IPS DF 6.9 (cell line): Measurements from ENCODE around the gene NTRK3.

ENCODE experiments used
- DNase-seq: peaks from one replicate; pipeline ENCODE4 v3.0.0-alpha.2; 2013; ENCODE audit warnings: low read depth, low spot score
- H3K27ac ChIP-seq: one replicate; pipeline ENCODE4 v1.5.1; 2013; ENCODE audit warnings: low read length, control low read depth
- H3K27me3 ChIP-seq: 2 replicates; pipeline ENCODE4 v1.6.1; 2013; ENCODE audit warnings: mild to moderate bottlenecking, low read length; ENCODE audit not compliant: control insufficient read depth, insufficient read depth
- H3K36me3 ChIP-seq: 2 replicates; pipeline ENCODE4 v1.6.1; 2013; ENCODE audit warnings: low read length; ENCODE audit not compliant: control insufficient read depth, insufficient read depth
- H3K4me1 ChIP-seq: 2 replicates; pipeline ENCODE4 v1.6.1; 2013; ENCODE audit warnings: low read length; ENCODE audit not compliant: control insufficient read depth, insufficient read depth
- H3K4me3 ChIP-seq: 2 replicates; pipeline ENCODE4 v1.5.1; 2013; ENCODE audit warnings: mild to moderate bottlenecking, low read length
- H3K9me3 ChIP-seq: 2 replicates; pipeline ENCODE4 v1.6.1; 2013; ENCODE audit warnings: low read length, inconsistent platforms; ENCODE audit not compliant: control insufficient read depth, insufficient read depth
- WGBS: extraction: QIAGEN DNeasy Blood & Tissue Kit; methylation state at CpG from one replicate; pipeline ENCODE4 v1.1.7; 2013; ENCODE audit warnings: mixed read lengths, missing lambda C conversion rate; ENCODE audit not compliant: insufficient read length, insufficient coverage; 5-methylcytosine and 5-hydroxymethylcytosine counted together

Gene NTRK3

GRCh38 chr15:87954793-87955192 is 301.7 kb downstream of the NTRK3 start:
- WGBS: no CpG with 5 or more reads among the region's 2 CpGs
- no peaks in the 10 kb centered on the region for H3K4me1 ChIP-seq
- no peaks in the 10 kb centered on the region for H3K27me3 ChIP-seq
- no peaks in the 10 kb centered on the region for H3K9me3 ChIP-seq
- no peaks in the 10 kb centered on the region for H3K36me3 ChIP-seq
- no peak for DNase-seq
- no peak overlapping the region for H3K4me3 ChIP-seq
- no peak overlapping the region for H3K27ac ChIP-seq

GRCh38 chr15:87952736-87953287 is 303.7 kb downstream of the NTRK3 start:
- Histone ChIP-seq H3K9me3 (no peaks in the 10 kb centered on the region), H3K4me3 (no peak overlapping the region), H3K4me1 (no peaks in the 10 kb centered on the region), H3K36me3 (no peaks in the 10 kb centered on the region), H3K27me3 (no peaks in the 10 kb centered on the region), H3K27ac (no peak overlapping the region)
- no CpG with 5 or more reads among the region's 23 CpGs for WGBS
- no peak for DNase-seq

- Histone ChIP-seq H3K27ac (no peak overlapping the region), H3K9me3 (no peaks in the 10 kb centered on the region), H3K4me1 (no peaks in the 10 kb centered on the region), H3K4me3 (no peak overlapping the region), H3K27me3 (no peaks in the 10 kb centered on the region), H3K36me3 (no peaks in the 10 kb centered on the region)
- WGBS: no CpG with 5 or more reads among the region's 6 CpGs
- no peak for DNase-seq
Observed at GRCh38 chr15:87949575-87950223, 306.8 kb downstream of the NTRK3 start.

- Histone ChIP-seq H3K4me1 (no peaks in the 10 kb centered on the region), H3K27me3 (no peaks in the 10 kb centered on the region), H3K9me3 (no peaks in the 10 kb centered on the region), H3K36me3 (no peaks in the 10 kb centered on the region), H3K27ac (no peak overlapping the region), H3K4me3 (no peak overlapping the region)
- no CpG with 5 or more reads among the region's 7 CpGs for WGBS
- no peak for DNase-seq
Observed at GRCh38 chr15:87949151-87949574, 307.4 kb downstream of the NTRK3 start.

- Histone ChIP-seq H3K9me3 (no peaks in the 10 kb centered on the region), H3K27ac (no peak overlapping the region), H3K4me3 (no peak overlapping the region), H3K36me3 (no peaks in the 10 kb centered on the region), H3K4me1 (no peaks in the 10 kb centered on the region), H3K27me3 (no peaks in the 10 kb centered on the region)
- DNase-seq: no peak
- no CpG with 5 or more reads among the region's 3 CpGs for WGBS
Observed at GRCh38 chr15:87947560-87947959, 309.0 kb downstream of the NTRK3 start.

- Histone ChIP-seq H3K27me3 (no peaks in the 10 kb centered on the region), H3K9me3 (no peaks in the 10 kb centered on the region), H3K4me3 (no peak overlapping the region), H3K4me1 (no peaks in the 10 kb centered on the region), H3K27ac (no peak overlapping the region), H3K36me3 (no peaks in the 10 kb centered on the region)
- no peak for DNase-seq
- WGBS: no CpG with 5 or more reads among the region's 3 CpGs
Observed at GRCh38 chr15:87945246-87945645, 311.3 kb downstream of the NTRK3 start.

GRCh38 chr15:87944691-87945090 is 311.8 kb downstream of the NTRK3 start:
- H3K27me3 ChIP-seq: no peaks in the 10 kb centered on the region
- no peaks in the 10 kb centered on the region for H3K9me3 ChIP-seq
- H3K27ac ChIP-seq: no peak overlapping the region
- no CpG with 5 or more reads among the region's 7 CpGs for WGBS
- no peak for DNase-seq
- no peaks in the 10 kb centered on the region for H3K36me3 ChIP-seq
- H3K4me3 ChIP-seq: no peak overlapping the region
- H3K4me1 ChIP-seq: no peaks in the 10 kb centered on the region

- Histone ChIP-seq H3K9me3 (no peaks in the 10 kb centered on the region), H3K27ac (no peak overlapping the region), H3K36me3 (no peaks in the 10 kb centered on the region), H3K27me3 (no peaks in the 10 kb centered on the region), H3K4me3 (no peak overlapping the region), H3K4me1 (no peaks in the 10 kb centered on the region)
- no CpG with 5 or more reads among the region's 3 CpGs for WGBS
- no peak for DNase-seq
Observed at GRCh38 chr15:87944050-87944449, 312.5 kb downstream of the NTRK3 start.

GRCh38 chr15:87943626-87944025 is 312.9 kb downstream of the NTRK3 start:
- Histone ChIP-seq H3K4me3 (no peak overlapping the region), H3K4me1 (no peaks in the 10 kb centered on the region), H3K9me3 (no peaks in the 10 kb centered on the region), H3K27ac (no peak overlapping the region), H3K36me3 (no peaks in the 10 kb centered on the region), H3K27me3 (no peaks in the 10 kb centered on the region)
- no CpG with 5 or more reads among the region's 3 CpGs for whole genome bisulfite sequencing
- no peak for DNase-seq

GRCh38 chr15:87942316-87942715 is 314.2 kb downstream of the NTRK3 start:
- H3K36me3 ChIP-seq: no peaks in the 10 kb centered on the region
- no peaks in the 10 kb centered on the region for H3K4me1 ChIP-seq
- no peak overlapping the region for H3K4me3 ChIP-seq
- no peak overlapping the region for H3K27ac ChIP-seq
- WGBS: no CpG with 5 or more reads among the region's 6 CpGs
- no peaks in the 10 kb centered on the region for H3K27me3 ChIP-seq
- H3K9me3 ChIP-seq: no peaks in the 10 kb centered on the region
- no peak for DNase-seq

GRCh38 chr15:87941606-87942005 is 314.9 kb downstream of the NTRK3 start:
- Histone ChIP-seq H3K27ac (no peak overlapping the region), H3K4me1 (no peaks in the 10 kb centered on the region), H3K27me3 (no peaks in the 10 kb centered on the region), H3K4me3 (no peak overlapping the region), H3K9me3 (no peaks in the 10 kb centered on the region), H3K36me3 (no peaks in the 10 kb centered on the region)
- WGBS: no CpG with 5 or more reads among the region's 5 CpGs
- DNase-seq: no peak
